ENCODE results near the gene NLRC3. TPM values are rescaled to one million over a fixed set of nuclear protein-coding genes. Genes with fewer than 3 reads are reported as not detected.
"Not testable (repeated sequence)": the region's sequence is repeated elsewhere in the genome, so short reads cannot be mapped to it uniquely, and the experiment has no call there.

NLRC3 gene
- total RNA-seq, 1 experiment from 2014 or later = 0.26 TPM

DNA sequence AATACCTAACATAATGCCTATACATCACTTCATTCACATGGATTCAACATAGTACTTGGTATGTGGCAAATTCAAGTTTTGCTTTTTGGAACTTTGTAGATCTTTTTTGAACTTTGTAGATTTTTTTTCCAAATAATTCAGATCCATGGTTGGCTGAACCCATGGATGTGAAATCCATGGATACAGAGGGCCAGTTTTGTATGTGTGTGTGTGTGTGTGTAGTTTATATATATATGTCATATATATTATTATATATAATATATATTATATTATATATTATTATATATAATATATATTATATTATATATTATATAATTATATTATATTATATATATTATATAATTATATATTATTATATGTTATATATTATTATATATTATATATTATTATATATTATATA lies 48.0 kb downstream of the NLRC3 start:
- CTCF ChIA-PET = no interaction called here

DNA sequence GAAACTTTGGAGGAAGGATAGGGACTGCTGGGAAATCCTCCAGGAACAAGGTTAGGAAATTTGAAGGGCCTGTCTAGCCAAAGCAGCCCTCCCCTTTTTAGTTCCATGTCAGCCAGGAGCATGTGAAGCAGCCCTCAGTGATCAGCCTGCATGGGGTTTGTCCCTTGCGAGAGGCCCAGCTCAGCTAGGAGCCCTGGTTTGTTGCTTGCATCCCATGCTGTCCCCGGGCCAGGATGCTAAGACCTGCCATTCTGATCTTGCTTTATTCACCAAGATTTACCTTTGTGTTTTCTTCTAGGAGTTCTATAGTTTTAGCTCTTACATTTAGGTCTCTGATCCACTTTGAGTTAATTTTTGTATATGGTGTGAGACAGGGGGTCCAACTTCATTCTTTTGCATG lies 48.8 kb downstream of the NLRC3 start:
- TF ChIP-seq, protein P1, sequence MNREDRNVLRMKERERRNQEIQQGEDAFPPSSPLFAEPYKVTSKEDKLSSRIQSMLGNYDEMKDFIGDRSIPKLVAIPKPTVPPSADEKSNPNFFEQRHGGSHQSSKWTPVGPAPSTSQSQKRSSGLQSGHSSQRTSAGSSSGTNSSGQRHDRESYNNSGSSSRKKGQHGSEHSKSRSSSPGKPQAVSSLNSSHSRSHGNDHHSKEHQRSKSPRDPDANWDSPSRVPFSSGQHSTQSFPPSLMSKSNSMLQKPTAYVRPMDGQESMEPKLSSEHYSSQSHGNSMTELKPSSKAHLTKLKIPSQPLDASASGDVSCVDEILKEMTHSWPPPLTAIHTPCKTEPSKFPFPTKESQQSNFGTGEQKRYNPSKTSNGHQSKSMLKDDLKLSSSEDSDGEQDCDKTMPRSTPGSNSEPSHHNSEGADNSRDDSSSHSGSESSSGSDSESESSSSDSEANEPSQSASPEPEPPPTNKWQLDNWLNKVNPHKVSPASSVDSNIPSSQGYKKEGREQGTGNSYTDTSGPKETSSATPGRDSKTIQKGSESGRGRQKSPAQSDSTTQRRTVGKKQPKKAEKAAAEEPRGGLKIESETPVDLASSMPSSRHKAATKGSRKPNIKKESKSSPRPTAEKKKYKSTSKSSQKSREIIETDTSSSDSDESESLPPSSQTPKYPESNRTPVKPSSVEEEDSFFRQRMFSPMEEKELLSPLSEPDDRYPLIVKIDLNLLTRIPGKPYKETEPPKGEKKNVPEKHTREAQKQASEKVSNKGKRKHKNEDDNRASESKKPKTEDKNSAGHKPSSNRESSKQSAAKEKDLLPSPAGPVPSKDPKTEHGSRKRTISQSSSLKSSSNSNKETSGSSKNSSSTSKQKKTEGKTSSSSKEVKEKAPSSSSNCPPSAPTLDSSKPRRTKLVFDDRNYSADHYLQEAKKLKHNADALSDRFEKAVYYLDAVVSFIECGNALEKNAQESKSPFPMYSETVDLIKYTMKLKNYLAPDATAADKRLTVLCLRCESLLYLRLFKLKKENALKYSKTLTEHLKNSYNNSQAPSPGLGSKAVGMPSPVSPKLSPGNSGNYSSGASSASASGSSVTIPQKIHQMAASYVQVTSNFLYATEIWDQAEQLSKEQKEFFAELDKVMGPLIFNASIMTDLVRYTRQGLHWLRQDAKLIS (CRISPR knock-in tag; IDR thresholded peaks at IDR 0.05; ENCODE audit: borderline replicate concordance) = no peak
- TF ChIP-seq, protein P2, sequence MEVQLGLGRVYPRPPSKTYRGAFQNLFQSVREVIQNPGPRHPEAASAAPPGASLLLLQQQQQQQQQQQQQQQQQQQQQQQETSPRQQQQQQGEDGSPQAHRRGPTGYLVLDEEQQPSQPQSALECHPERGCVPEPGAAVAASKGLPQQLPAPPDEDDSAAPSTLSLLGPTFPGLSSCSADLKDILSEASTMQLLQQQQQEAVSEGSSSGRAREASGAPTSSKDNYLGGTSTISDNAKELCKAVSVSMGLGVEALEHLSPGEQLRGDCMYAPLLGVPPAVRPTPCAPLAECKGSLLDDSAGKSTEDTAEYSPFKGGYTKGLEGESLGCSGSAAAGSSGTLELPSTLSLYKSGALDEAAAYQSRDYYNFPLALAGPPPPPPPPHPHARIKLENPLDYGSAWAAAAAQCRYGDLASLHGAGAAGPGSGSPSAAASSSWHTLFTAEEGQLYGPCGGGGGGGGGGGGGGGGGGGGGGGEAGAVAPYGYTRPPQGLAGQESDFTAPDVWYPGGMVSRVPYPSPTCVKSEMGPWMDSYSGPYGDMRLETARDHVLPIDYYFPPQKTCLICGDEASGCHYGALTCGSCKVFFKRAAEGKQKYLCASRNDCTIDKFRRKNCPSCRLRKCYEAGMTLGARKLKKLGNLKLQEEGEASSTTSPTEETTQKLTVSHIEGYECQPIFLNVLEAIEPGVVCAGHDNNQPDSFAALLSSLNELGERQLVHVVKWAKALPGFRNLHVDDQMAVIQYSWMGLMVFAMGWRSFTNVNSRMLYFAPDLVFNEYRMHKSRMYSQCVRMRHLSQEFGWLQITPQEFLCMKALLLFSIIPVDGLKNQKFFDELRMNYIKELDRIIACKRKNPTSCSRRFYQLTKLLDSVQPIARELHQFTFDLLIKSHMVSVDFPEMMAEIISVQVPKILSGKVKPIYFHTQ (CRISPR knock-in tag; IDR thresholded peaks at IDR 0.05) = no peak
- no peak for TF ChIP-seq CBFB (CRISPR knock-in tag; IDR thresholded peaks at IDR 0.05; ENCODE audit: low read depth)
- peaks cover 17% of the 10 kb centered on the region for H3K9me3 Mint-ChIP-seq
- peaks cover 47% of the 10 kb centered on the region for H3K36me3 Mint-ChIP-seq
- ChIA-PET CTCF (no interaction called here), POLR2A (no interaction called here)
- no peaks in the 10 kb centered on the region for H3K27me3 Mint-ChIP-seq (ENCODE audit: low read depth)
- no peak overlapping the region for H3K27ac Mint-ChIP-seq
- ATAC-seq (no peak), DNase-seq (ENCODE audit: low spot score) (no peak)
- H3K4me3 Mint-ChIP-seq = no peak overlapping the region
- no peaks in the 10 kb centered on the region for H3K4me1 Mint-ChIP-seq

More for the DNA sequence above, 48.0 kb downstream of the NLRC3 start:
- H3K4me3 Mint-ChIP-seq = no peak overlapping the region
- H3K27ac Mint-ChIP-seq = no peak overlapping the region
- ATAC-seq (no peak), DNase-seq (ENCODE audit: low spot score) (no peak)
- POLR2A ChIA-PET = no interaction called here
- peaks cover 41% of the 10 kb centered on the region for H3K36me3 Mint-ChIP-seq
- peak; percentile 83; the same call in 1 of the 2 replicates for TF ChIP-seq HMGA2 (CRISPR knock-in tag; IDR thresholded peaks at IDR 0.05)
- TF ChIP-seq, protein P3, sequence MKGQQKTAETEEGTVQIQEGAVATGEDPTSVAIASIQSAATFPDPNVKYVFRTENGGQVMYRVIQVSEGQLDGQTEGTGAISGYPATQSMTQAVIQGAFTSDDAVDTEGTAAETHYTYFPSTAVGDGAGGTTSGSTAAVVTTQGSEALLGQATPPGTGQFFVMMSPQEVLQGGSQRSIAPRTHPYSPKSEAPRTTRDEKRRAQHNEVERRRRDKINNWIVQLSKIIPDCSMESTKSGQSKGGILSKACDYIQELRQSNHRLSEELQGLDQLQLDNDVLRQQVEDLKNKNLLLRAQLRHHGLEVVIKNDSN (CRISPR knock-in tag; IDR thresholded peaks at IDR 0.05) = no peak
- H3K27me3 Mint-ChIP-seq (ENCODE audit: low read depth) = no peaks in the 10 kb centered on the region
- no peaks in the 10 kb centered on the region for H3K4me1 Mint-ChIP-seq
- H3K9me3 Mint-ChIP-seq = peaks cover 17% of the 10 kb centered on the region

DNA sequence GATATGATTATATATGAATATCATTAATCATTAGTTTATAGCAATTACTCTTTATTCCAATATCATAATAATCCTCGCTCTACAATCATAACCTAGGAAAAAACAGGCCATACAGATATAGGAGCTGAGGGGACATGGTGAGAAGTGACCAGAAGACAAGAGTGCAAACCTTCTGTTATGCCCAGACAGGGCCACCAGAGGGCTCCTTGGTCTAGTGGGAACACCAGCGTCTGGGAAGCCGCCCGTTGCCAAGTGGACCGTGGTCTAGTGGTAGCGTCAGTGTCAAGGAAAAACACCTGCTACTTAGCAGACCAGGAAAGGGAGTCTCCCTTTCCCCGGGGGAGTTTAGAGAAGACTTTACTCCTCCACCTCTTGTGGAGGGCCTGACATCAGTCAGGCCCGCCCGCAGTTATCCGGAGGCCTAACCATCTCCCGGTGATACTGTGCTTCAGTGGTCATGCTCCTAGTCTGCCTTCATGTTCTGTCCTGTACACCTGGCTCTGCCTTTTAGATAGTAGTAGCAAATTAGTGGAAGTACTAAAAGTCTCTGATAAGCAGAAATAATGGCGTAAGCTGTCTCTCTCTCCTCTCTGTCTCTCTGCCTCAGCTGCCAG lies 49.9 kb downstream of the NLRC3 start:
- TF ChIP-seq, protein P4, sequence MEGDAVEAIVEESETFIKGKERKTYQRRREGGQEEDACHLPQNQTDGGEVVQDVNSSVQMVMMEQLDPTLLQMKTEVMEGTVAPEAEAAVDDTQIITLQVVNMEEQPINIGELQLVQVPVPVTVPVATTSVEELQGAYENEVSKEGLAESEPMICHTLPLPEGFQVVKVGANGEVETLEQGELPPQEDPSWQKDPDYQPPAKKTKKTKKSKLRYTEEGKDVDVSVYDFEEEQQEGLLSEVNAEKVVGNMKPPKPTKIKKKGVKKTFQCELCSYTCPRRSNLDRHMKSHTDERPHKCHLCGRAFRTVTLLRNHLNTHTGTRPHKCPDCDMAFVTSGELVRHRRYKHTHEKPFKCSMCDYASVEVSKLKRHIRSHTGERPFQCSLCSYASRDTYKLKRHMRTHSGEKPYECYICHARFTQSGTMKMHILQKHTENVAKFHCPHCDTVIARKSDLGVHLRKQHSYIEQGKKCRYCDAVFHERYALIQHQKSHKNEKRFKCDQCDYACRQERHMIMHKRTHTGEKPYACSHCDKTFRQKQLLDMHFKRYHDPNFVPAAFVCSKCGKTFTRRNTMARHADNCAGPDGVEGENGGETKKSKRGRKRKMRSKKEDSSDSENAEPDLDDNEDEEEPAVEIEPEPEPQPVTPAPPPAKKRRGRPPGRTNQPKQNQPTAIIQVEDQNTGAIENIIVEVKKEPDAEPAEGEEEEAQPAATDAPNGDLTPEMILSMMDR (IDR thresholded peaks at IDR 0.05) = peak; percentile 52
- peak; percentile 86 for DNase-seq (ENCODE audit: low spot score)
- ATAC-seq; H3K27me3 Mint-ChIP-seq (ENCODE audit: low read depth); H3K27ac Mint-ChIP-seq; H3K4me1 Mint-ChIP-seq; POLR2A ChIA-PET; H3K4me3 Mint-ChIP-seq: not testable (repeated sequence)
- H3K36me3 Mint-ChIP-seq = peaks cover 48% of the 10 kb centered on the region
- peaks cover 17% of the 10 kb centered on the region for H3K9me3 Mint-ChIP-seq
- CTCF ChIA-PET = interaction anchor here (0.6 to 1.4 kb wide), 6 partner anchors 9 to 245 kb away, joined by 3 to 5 read pairs (median 3); no protein-coding TSS in a partner anchor

DNA sequence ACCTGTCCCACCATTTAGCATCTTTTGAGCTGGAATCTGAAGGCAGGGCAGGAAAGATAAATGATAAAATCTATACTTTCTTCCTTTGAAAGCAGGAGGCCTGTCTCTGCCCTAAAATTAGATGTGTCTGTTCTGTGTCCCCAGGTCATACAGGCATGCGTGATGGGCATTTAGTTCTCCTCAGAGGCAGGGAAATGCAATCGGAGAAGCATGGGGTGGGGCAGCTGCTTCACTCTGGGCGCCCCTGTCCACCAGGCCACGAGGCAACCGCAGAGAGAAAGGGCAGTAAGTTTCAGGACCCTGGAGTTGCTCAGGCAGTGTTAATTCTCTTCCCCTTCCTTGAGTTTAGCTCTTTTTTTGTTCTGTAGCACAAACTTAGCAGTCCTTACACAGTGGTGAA lies 51.3 kb downstream of the NLRC3 start:
- peaks cover 44% of the 10 kb centered on the region for H3K36me3 Mint-ChIP-seq
- ATAC-seq (no peak), DNase-seq (ENCODE audit: low spot score) (no peak)
- CTCF ChIA-PET = interaction anchor here (1.1 kb wide), 1 partner anchor 27 kb away, joined by 3 read pairs; no protein-coding TSS in a partner anchor
- H3K4me3 Mint-ChIP-seq = no peak overlapping the region
- no peaks in the 10 kb centered on the region for H3K27me3 Mint-ChIP-seq (ENCODE audit: low read depth)
- H3K4me1 Mint-ChIP-seq = no peaks in the 10 kb centered on the region
- POLR2A ChIA-PET = no interaction called here
- peaks cover 17% of the 10 kb centered on the region for H3K9me3 Mint-ChIP-seq
- H3K27ac Mint-ChIP-seq = no peak overlapping the region
- TF ChIP-seq, protein P5, sequence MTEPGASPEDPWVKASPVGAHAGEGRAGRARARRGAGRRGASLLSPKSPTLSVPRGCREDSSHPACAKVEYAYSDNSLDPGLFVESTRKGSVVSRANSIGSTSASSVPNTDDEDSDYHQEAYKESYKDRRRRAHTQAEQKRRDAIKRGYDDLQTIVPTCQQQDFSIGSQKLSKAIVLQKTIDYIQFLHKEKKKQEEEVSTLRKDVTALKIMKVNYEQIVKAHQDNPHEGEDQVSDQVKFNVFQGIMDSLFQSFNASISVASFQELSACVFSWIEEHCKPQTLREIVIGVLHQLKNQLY (CRISPR knock-in tag; IDR thresholded peaks at IDR 0.05) = no peak
- TF ChIP-seq OVOL2 (CRISPR knock-in tag; IDR thresholded peaks at IDR 0.05; ENCODE audit: borderline replicate concordance) (no peak), ZNF423 (CRISPR knock-in tag; IDR thresholded peaks at IDR 0.05) (no peak), ZNF396 (CRISPR knock-in tag; IDR thresholded peaks at IDR 0.05; ENCODE audit: borderline replicate concordance) (no peak), NFE2L1 (CRISPR knock-in tag; IDR thresholded peaks at IDR 0.05) (no peak)
- TF ChIP-seq, protein P6, sequence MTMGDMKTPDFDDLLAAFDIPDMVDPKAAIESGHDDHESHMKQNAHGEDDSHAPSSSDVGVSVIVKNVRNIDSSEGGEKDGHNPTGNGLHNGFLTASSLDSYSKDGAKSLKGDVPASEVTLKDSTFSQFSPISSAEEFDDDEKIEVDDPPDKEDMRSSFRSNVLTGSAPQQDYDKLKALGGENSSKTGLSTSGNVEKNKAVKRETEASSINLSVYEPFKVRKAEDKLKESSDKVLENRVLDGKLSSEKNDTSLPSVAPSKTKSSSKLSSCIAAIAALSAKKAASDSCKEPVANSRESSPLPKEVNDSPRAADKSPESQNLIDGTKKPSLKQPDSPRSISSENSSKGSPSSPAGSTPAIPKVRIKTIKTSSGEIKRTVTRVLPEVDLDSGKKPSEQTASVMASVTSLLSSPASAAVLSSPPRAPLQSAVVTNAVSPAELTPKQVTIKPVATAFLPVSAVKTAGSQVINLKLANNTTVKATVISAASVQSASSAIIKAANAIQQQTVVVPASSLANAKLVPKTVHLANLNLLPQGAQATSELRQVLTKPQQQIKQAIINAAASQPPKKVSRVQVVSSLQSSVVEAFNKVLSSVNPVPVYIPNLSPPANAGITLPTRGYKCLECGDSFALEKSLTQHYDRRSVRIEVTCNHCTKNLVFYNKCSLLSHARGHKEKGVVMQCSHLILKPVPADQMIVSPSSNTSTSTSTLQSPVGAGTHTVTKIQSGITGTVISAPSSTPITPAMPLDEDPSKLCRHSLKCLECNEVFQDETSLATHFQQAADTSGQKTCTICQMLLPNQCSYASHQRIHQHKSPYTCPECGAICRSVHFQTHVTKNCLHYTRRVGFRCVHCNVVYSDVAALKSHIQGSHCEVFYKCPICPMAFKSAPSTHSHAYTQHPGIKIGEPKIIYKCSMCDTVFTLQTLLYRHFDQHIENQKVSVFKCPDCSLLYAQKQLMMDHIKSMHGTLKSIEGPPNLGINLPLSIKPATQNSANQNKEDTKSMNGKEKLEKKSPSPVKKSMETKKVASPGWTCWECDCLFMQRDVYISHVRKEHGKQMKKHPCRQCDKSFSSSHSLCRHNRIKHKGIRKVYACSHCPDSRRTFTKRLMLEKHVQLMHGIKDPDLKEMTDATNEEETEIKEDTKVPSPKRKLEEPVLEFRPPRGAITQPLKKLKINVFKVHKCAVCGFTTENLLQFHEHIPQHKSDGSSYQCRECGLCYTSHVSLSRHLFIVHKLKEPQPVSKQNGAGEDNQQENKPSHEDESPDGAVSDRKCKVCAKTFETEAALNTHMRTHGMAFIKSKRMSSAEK (CRISPR knock-in tag; IDR thresholded peaks at IDR 0.05; ENCODE audit: borderline replicate concordance) = no peak
- TF ChIP-seq, protein P7, sequence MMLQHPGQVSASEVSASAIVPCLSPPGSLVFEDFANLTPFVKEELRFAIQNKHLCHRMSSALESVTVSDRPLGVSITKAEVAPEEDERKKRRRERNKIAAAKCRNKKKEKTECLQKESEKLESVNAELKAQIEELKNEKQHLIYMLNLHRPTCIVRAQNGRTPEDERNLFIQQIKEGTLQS (CRISPR knock-in tag; conservative IDR thresholded peaks at IDR 0.05) = no peak
